Measurements from ENCODE around the gene TMEM40.
"Not testable (repeated sequence)": the region's sequence is repeated elsewhere in the genome, so short reads cannot be mapped to it uniquely, and the experiment has no call there.

Gene TMEM40

GRCh38 chr3:12706504-12707253 is 52.4 kb downstream of the TMEM40 start:
- no peak overlapping the region for H3K4me3 Mint-ChIP-seq
- no peaks in the 10 kb centered on the region for H3K36me3 Mint-ChIP-seq
- no peaks in the 10 kb centered on the region for H3K4me1 Mint-ChIP-seq
- H3K27ac Mint-ChIP-seq = no peak overlapping the region
- peak; percentile 29 to 47 for DNase-seq (ENCODE audit: low spot score in 2 of 2)
- H3K9me3 Mint-ChIP-seq = peaks cover 1% of the 10 kb centered on the region
- ATAC-seq (ENCODE audit: low read depth) = peak; percentile 99
- H3K27me3 Mint-ChIP-seq = peaks cover 3% of the 10 kb centered on the region

GRCh38 chr3:12705981-12706380 is 53.1 kb downstream of the TMEM40 start:
- no peak for ATAC-seq (ENCODE audit: low read depth)
- no peaks in the 10 kb centered on the region for H3K36me3 Mint-ChIP-seq
- H3K27ac Mint-ChIP-seq = no peak overlapping the region
- peaks cover 1% of the 10 kb centered on the region for H3K9me3 Mint-ChIP-seq
- H3K27me3 Mint-ChIP-seq = peaks cover 3% of the 10 kb centered on the region
- DNase-seq (ENCODE audit: low spot score in 2 of 2) = no peak
- no peak overlapping the region for H3K4me3 Mint-ChIP-seq
- H3K4me1 Mint-ChIP-seq = no peaks in the 10 kb centered on the region

- DNase-seq (ENCODE audit: low spot score in 2 of 2) (no peak), ATAC-seq (ENCODE audit: low read depth) (no peak)
- Mint-ChIP-seq H3K27ac (no peak overlapping the region), H3K36me3 (no peaks in the 10 kb centered on the region), H3K9me3 (peaks cover 1% of the 10 kb centered on the region), H3K4me1 (no peaks in the 10 kb centered on the region), H3K4me3 (no peak overlapping the region), H3K27me3 (peaks cover 3% of the 10 kb centered on the region)
Observed at GRCh38 chr3:12705374-12705926, 53.6 kb downstream of the TMEM40 start.

- Mint-ChIP-seq H3K27ac (no peak overlapping the region), H3K27me3 (no peaks in the 10 kb centered on the region), H3K4me1 (no peaks in the 10 kb centered on the region), H3K9me3 (peaks cover 1% of the 10 kb centered on the region), H3K36me3 (no peaks in the 10 kb centered on the region), H3K4me3 (no peak overlapping the region)
- ATAC-seq (ENCODE audit: low read depth) = no peak
- no peak for DNase-seq (ENCODE audit: low spot score in 2 of 2)
Observed at GRCh38 chr3:12702501-12702900, 56.6 kb downstream of the TMEM40 start.

GRCh38 chr3:12701601-12702000 is 57.5 kb downstream of the TMEM40 start:
- H3K4me3 Mint-ChIP-seq; H3K36me3 Mint-ChIP-seq; H3K4me1 Mint-ChIP-seq; DNase-seq (ENCODE audit: low spot score in 2 of 2); ATAC-seq (ENCODE audit: low read depth); H3K27me3 Mint-ChIP-seq; H3K27ac Mint-ChIP-seq; H3K9me3 Mint-ChIP-seq: not testable (repeated sequence)

- Mint-ChIP-seq H3K27ac (no peak overlapping the region), H3K4me3 (no peak overlapping the region), H3K36me3 (no peaks in the 10 kb centered on the region), H3K4me1 (no peaks in the 10 kb centered on the region), H3K9me3 (no peaks in the 10 kb centered on the region), H3K27me3 (no peaks in the 10 kb centered on the region)
- no peak for ATAC-seq (ENCODE audit: low read depth)
- no peak for DNase-seq (ENCODE audit: low spot score in 2 of 2)
Observed at GRCh38 chr3:12700800-12701199, 58.3 kb downstream of the TMEM40 start.

- ATAC-seq (ENCODE audit: low read depth) = no peak
- DNase-seq (ENCODE audit: low spot score in 2 of 2) = no peak
- Mint-ChIP-seq H3K27ac (no peak overlapping the region), H3K4me3 (no peak overlapping the region), H3K27me3 (peaks cover 2% of the 10 kb centered on the region), H3K36me3 (no peaks in the 10 kb centered on the region), H3K9me3 (no peaks in the 10 kb centered on the region), H3K4me1 (no peaks in the 10 kb centered on the region)
Observed at GRCh38 chr3:12695916-12696315, 63.1 kb downstream of the TMEM40 start.

- Mint-ChIP-seq H3K27me3 (peaks cover 2% of the 10 kb centered on the region), H3K4me3 (no peak overlapping the region), H3K27ac (no peak overlapping the region), H3K36me3 (no peaks in the 10 kb centered on the region), H3K9me3 (no peaks in the 10 kb centered on the region), H3K4me1 (no peaks in the 10 kb centered on the region)
- no peak for DNase-seq (ENCODE audit: low spot score in 2 of 2)
- no peak for ATAC-seq (ENCODE audit: low read depth)
Observed at GRCh38 chr3:12695112-12695511, 63.9 kb downstream of the TMEM40 start.

- ATAC-seq (ENCODE audit: low read depth) (no peak), DNase-seq (ENCODE audit: low spot score in 2 of 2) (no peak)
- Mint-ChIP-seq H3K9me3 (no peaks in the 10 kb centered on the region), H3K4me3 (no peak overlapping the region), H3K27me3 (peaks cover 8% of the 10 kb centered on the region), H3K36me3 (no peaks in the 10 kb centered on the region), H3K27ac (no peak overlapping the region), H3K4me1 (no peaks in the 10 kb centered on the region)
Observed at GRCh38 chr3:12692444-12692843, 66.6 kb downstream of the TMEM40 start.

GRCh38 chr3:12689997-12690711 is 68.9 kb downstream of the TMEM40 start:
- H3K4me1 Mint-ChIP-seq = no peaks in the 10 kb centered on the region
- DNase-seq (ENCODE audit: low spot score in 2 of 2) (no peak), ATAC-seq (ENCODE audit: low read depth) (no peak)
- no peak overlapping the region for H3K27ac Mint-ChIP-seq
- no peaks in the 10 kb centered on the region for H3K9me3 Mint-ChIP-seq
- H3K27me3 Mint-ChIP-seq = peaks cover 9% of the 10 kb centered on the region
- no peak overlapping the region for H3K4me3 Mint-ChIP-seq
- H3K36me3 Mint-ChIP-seq = no peaks in the 10 kb centered on the region

- no peaks in the 10 kb centered on the region for H3K4me1 Mint-ChIP-seq
- no peaks in the 10 kb centered on the region for H3K9me3 Mint-ChIP-seq
- DNase-seq (ENCODE audit: low spot score in 2 of 2) = no peak
- H3K4me3 Mint-ChIP-seq = no peak overlapping the region
- ATAC-seq (ENCODE audit: low read depth) = no peak
- peaks cover 7% of the 10 kb centered on the region for H3K27me3 Mint-ChIP-seq
- H3K27ac Mint-ChIP-seq = no peak overlapping the region
- no peaks in the 10 kb centered on the region for H3K36me3 Mint-ChIP-seq
Observed at GRCh38 chr3:12687948-12688347, 71.1 kb downstream of the TMEM40 start.

- DNase-seq (ENCODE audit: low spot score in 2 of 2) = no peak
- no peaks in the 10 kb centered on the region for H3K4me1 Mint-ChIP-seq
Observed at GRCh38 chr3:12686096-12686495, 73.0 kb downstream of the TMEM40 start.

More at GRCh38 chr3:12686096-12686495, 73.0 kb downstream of the TMEM40 start:
- no peaks in the 10 kb centered on the region for H3K9me3 Mint-ChIP-seq
- H3K4me3 Mint-ChIP-seq = no peak overlapping the region
- peaks cover 7% of the 10 kb centered on the region for H3K27me3 Mint-ChIP-seq
- no peak overlapping the region for H3K27ac Mint-ChIP-seq
- no peaks in the 10 kb centered on the region for H3K36me3 Mint-ChIP-seq
- no peak for ATAC-seq (ENCODE audit: low read depth)

Data from memory B cell (primary cell).